GM21390 (cell line): ENCODE results near the gene TMOD2.
"Not testable (repeated sequence)": the region's sequence is repeated elsewhere in the genome, so short reads cannot be mapped to it uniquely, and the experiment has no call there.

Experiments
- ATAC-seq: cut with Tn5 transposase; IDR thresholded peaks from one replicate; pipeline ENCODE4 v1.9.1; 2021; ENCODE audit not compliant: unreplicated experiment

Gene TMOD2

GRCh38 chr15:51770902-51771301 is 19.5 kb downstream of the TMOD2 start:
- no peak for ATAC-seq

GRCh38 chr15:51771773-51772172 is 20.4 kb downstream of the TMOD2 start:
- ATAC-seq = no peak

DNA sequence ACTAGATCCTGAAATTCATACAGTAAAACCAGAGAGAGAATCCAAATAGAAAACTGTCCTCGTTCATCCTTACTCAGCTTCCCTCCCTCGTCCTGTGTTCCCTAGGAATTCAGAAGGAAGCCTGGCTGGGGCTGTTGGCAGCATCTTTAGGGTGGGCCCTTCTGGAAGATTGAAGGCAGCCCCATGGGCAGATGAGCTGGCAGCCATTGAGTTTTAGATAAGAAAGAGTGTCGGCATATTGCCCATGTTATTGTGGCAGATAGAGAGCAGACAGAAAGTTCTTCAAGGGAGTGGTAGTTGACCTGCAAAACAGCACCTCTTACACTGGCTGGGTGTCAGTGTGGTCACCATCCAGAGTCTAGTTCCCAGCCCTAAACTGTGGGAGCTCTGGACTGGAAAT is 23.5 kb downstream of the TMOD2 start:
- no peak for ATAC-seq

DNA sequence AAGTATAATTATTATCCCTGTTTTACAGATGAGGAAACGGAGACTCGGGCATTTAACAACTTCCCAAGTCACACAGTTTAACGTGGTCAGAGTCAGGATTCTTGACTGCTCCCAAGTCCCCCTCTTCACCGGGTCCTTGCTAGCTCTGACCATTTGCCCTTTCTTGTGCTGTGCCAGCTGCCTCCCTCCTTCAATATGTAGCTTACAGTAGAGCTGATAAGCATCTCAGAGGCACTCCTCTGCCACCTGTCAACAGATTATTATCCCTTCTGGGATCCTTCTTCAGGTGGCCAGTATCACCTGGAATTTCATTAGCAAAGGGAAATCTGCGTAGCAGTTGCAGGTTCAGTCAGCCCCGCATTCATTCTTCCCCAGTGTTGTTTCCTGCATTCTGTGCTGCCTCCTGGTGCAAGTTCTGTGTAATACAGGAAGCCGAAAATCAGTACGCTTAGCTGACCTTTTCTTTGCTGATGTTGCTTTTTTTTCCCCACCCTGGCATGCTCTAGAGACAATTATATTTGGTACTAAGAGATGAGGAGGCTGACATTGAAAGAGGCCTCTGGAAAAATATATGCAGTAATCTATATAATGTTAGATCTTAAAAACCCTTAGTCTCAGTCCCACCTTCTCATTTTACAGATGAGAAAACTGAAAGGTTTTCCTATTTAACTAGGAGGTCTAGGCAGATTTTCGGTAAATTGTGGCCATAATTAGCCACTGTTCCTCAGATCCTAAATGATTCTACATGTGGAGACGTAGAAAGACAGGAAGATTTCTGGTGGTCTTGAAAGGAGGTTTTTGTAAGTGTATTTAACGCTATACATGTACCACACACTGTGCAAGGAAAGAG is 24.8 kb downstream of the TMOD2 start:
- no peak for ATAC-seq

- peak; percentile 53 for ATAC-seq
These were observed 25.7 kb downstream of the TMOD2 start for GRCh38 chr15:51776952-51777569.

- no peak for ATAC-seq
These were observed 29.2 kb downstream of the TMOD2 start for GRCh38 chr15:51780636-51781035.

GRCh38 chr15:51781506-51781905 is 30.1 kb downstream of the TMOD2 start:
- ATAC-seq = no peak

DNA sequence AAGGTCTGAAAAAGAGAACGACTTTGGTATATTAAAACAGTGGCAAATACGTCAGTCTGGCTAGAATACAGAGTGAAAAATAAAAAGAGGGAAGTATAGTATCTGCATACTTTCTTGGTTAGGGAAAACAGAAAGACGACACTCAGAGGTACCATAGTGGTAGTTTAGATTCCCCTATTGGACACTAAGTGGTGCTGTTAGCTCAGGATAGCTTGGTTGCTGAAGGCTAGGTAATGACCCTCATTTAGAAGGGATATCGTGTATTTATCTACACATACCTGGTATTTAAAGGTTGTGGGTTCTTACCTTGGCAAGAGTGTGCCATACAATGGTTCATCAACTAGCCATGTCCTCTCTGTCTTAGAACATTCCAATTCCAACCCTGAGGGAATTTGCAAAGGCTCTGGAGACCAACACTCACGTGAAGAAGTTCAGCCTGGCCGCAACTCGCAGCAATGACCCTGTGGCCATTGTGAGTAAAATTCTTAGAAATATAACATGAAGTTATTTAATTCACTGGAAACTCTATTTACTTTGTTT is 31.0 kb downstream of the TMOD2 start:
- no peak for ATAC-seq

DNA sequence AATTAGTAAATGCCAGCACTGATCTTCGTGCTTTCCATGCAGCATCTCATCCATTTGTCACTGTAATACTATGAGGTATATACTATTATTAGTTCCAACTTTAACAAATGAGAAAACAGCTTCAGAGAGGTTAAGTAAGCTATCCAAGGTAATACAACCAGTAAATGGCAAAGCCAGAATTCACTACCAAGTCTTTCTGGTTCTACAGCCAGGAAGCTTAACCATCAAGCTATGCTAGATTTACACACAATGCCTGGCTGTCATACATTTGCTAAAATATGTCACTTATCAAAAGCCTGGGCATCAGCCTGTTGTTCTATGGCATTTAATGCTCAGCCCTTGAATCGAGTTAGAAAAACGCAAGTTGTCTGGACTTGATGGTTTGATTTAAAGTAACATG is 32.6 kb downstream of the TMOD2 start:
- ATAC-seq = no peak

DNA sequence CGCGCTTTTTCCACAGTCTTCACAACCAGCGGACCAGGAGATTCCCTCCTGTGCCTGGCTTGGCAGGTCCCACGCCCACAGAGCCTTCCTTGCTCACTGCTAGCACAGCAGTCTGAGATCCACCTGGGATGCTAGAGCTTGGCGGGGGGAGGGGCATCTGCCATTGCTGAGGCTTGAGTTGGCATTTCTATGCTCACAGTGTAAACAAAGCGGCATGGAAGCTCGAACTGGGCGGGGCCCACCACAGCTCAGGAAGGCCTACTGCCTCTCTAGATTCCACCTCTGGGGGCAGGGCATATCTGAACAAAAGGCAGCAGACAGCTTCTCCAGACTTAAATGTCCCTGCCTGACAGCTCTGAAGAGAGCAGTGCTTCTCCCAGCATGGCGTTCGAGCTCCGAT is 35.7 kb downstream of the TMOD2 start:
- not testable (repeated sequence) for ATAC-seq

DNA sequence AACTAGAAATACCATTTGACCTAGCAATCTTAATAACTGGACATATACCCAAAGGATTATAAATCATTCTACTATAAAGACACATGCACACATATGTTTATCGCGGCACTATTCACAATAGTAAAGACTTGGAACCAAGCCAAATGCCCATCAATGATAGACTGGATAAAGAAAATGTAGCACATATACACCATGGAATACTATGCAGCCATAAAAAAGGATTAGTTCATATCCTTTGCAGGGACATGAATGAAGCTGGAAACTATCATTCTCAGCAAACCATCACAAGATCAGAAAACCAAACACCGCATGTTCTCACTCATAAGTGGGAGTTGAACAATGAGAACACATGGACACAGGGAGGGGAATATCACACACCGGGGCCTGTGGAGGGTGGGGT is 41.1 kb downstream of the TMOD2 start:
- ATAC-seq = not testable (repeated sequence)

DNA sequence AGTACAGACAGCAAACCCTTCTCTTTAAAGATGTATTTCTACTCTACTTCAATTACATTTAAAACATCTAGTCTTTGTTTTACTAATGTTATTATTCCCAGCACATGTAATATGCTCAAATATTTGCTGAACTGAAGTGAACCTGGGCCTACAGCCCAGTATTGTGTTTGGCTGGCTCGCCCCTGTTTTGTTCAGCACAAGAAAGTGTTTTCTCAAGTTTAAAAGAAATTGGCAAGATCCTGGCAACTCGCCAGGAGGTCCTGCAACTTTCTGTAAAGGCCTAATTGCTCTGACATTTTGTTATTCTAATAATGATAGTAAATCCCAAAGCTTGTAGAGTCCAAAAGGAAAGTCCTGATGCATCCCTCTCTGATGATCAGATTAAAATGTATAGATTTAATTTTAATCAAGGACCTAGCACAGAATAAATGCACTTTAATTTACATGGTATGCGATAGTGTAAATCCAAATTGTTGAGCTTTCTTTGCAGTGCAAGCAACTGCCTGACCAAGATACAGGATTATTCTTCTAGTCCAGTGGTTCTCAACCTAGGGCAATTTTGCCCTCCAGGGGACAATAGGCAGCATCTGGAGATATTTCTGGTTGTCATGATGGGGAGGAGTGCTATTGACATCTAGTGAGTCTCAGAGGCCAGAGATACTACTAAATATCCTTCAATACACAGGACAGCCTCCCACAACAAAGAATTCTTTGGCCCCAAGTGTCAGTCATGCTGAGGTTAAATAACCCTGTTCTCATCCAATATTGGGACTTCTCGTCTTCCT is 42.3 kb downstream of the TMOD2 start:
- no peak for ATAC-seq

DNA sequence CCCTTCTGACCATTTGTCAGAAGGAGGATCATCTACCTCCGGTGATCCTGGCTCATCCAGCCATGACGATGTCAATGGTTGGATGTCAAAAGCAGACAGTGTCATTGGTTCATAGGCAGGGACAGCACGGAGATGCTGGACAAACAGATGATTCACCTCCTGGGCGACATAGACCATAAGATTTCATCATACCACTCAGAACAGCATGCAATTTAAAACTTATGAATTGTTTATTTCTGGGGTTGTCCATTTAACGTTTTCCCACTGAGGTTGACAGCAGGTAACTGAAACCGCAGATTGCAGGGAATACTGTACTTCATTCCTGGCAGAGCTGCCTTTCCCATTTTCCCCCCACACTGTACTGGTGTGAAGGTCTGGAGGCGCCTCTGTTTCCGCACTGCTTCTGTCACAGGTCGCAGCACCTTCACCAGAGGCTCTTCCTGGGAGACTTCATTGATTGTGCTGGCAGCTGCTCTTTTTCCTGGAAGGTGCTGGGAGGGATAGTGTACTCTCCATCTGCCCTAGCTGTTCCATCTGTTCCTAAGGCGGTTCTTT is 45.5 kb downstream of the TMOD2 start:
- no peak for ATAC-seq

DNA sequence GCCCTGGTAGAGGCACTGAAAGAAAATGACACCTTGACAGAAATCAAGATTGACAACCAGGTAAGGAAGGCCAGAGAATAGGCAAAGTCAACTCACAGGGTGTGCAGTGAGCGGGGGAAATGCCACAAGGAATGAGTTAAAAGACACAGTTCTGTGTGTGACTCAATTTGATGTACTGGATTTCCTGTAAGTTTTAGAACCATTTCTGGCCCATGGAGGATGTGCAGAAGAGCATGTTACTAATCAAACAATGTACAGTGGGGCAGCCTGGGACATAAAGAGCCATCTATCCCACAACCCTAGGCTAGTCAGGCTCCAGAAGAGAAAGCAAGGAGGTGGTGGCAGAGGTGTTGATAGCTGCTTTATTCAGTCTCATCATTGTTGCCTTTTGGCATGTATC is 46.9 kb downstream of the TMOD2 start:
- ATAC-seq = no peak

GRCh38 chr15:51799282-51800252 is 48.2 kb downstream of the TMOD2 start:
- no peak for ATAC-seq

DNA sequence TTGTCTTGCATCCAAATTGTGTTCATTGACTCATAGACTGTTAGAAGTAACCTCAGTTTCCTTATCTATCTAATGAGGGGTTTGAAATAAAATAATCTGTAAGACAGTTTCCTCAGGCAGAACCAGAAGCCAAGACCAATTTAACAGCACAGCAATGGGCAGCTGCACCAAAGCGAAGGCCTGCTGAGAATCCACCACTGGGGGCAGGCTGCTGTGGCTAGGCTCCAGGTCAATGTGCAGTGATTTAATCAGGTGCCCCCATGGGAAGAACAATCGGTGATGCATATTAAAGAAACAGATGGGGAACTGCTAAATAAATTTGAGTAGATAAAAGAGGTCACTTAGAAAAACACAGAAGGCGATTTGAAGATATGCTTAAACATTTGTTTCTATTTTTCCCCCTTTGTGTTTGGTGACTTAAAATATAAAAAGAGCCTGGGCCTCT is 50.0 kb downstream of the TMOD2 start:
- no peak for ATAC-seq

DNA sequence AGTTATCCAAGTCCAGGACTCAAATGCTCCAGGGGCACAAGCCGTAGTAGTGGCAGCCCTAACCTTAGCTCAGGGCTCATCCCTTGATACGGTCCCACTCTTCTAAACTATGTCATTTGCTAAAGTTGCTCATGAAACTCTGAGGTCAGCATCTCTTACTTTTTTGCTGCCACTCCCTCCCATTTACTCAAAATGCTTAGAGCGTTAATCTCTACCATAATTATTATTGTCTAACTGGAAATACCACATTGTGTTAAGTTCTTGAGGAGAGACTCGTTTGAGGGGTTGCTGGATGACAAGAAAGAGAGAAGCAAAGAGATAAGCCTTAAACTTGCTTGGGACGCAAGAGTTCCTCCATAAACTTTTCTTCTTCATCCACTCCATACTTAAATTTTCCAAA is 51.2 kb downstream of the TMOD2 start:
- ATAC-seq = no peak

- ATAC-seq = no peak
These were observed 52.6 kb downstream of the TMOD2 start for GRCh38 chr15:51803965-51804364.

- ATAC-seq = no peak
These were observed 54.7 kb downstream of the TMOD2 start for GRCh38 chr15:51806123-51806522.

GRCh38 chr15:51809457-51809856 is 58.1 kb downstream of the TMOD2 start:
- no peak for ATAC-seq
